Stimulated activated CD4-positive, alpha-beta T cell treated with anti-CD3 and anti-CD28 coated beads, TNF-alpha, amount 100 ng/mL, for 24 hours (primary cell): ENCODE data around the gene MRPS6.

Source experiments
- DNase-seq, 3 experiments: peaks; one replicate each; pipeline ENCODE4 v3.0.0-alpha.2; 2020; ENCODE audit warnings: low read depth in 3 of 3

Gene MRPS6

GRCh38 chr21:34073032-34073748, at the start of gene MRPS6, which contains the start of gene SLC5A3:
MRPS6 (plus strand) TSS chr21:34073578; CDS start chr21:34073701, 123 bp downstream.
SLC5A3 (plus strand) TSS chr21:34073578; CDS start chr21:34095199, 21,621 bp downstream.
- DNase-seq, result peak; percentile 52 to 76 (median 53)

- no peak for DNase-seq
Measured at GRCh38 chr21:34023691-34024373, 49.5 kb upstream of the MRPS6 start.

GRCh38 chr21:34024374-34024693, 49.0 kb upstream of the MRPS6 start:
- DNase-seq, result no peak

DNA sequence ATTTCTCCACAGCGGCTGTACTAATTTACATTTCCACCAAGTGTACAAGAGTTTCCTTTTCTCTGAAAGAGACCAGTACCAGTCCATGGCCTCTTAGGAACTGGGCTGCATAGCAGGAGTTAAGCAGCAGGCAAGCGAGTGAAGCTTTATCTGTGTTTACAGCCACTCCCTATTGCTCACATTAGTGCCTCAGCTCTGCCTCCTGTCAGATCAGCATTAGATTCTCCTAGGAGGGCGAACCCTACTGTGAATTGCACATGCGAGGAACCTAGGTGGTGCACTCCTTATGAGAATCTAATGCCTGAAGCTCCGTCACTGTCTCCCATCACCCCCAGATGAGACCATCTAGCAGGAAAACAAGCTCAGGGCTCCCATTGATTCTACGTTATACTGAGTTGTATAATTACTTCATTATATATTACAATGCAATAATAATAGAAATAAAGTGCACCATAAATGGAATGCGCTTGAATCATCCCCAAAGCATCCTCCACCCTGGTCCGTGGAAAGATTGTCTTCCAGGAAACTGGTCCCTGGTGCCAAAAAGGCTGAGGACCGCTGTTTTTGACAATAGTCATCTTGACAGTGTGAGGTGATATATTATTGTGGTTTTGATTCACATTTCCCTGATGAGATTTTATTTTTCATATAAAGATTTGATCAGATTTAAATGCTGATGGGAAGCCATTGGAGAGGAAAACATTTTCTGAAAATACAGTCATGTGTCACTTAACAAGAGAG, 45.5 kb upstream of the MRPS6 start:
- no peak for DNase-seq

DNA sequence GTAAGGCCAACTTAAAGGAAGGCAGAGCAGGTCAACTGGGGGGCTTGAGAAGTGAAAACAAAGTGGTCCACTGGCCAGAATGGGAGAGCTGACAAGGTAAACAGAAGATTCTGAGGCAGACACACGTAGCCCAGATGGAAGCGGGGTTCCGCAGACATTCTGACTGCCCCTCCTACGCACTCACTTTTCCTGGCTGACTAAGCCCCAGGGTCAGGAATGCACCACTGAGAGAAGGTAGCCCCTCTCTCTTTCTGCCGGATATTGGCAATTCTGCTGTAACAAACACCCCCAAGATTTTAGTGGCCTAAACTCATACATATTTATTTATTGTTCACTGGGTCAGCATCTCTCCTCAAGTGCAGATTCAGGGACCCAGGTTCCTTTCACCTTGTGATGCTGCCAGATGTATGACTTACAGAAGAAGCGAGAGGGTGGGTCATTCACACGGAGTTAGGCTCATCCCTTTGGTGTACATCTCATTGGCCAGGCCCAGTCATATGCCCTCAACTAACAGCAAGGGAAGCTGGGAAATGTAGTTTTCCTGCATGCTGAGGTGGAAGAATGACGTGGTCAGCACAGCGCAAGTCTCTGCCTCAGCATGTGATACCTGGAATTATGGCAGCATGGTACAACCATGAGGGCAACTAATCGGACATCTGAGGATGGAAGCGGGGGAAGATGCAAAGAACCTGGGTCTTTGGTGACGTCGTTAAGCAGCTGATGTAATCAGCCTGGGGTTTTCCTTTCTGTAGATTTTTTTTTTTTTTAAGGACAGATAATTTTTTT, 43.4 kb upstream of the MRPS6 start:
- DNase-seq, result peak; percentile 17 to 34 (median 26)

- DNase-seq, result no peak
Measured at GRCh38 chr21:34031835-34032370, 41.5 kb upstream of the MRPS6 start.

- no peak for DNase-seq
Measured at GRCh38 chr21:34034369-34035014, 38.9 kb upstream of the MRPS6 start.

DNA sequence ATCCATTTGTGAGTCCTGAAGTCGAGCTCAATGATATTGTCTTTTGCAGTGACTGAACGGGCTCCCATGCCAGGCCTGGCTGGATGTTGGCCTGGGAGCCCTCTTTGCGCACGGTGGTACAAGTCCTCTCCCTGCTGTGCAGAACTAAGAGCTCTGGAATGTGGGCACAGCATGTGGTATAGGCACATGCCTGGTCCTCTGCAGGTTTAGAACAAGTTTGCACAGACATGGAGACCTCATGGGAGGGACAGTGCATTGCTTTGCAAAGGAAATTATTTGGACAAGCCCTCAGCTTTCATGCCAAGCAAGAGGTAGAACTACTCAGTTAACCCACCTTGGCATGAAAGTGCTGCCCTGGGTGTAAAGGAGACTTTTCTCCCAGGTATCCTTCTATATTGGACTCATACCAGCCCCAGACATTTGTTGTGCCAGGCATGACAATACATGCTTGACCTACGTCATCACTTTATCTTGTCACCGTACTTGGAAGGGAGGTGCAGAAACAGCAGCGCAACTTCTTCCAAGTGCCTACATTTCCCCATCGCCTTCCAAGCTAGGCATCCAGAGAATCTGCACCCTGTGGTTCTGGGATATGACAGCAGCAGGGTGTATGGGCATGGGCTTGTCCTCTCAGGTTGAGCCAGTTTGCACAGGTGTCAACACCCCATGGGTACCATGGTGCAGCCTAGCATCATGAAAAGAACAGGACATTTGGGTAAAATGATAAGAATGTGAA, 37.6 kb upstream of the MRPS6 start:
- DNase-seq, result no peak

DNA sequence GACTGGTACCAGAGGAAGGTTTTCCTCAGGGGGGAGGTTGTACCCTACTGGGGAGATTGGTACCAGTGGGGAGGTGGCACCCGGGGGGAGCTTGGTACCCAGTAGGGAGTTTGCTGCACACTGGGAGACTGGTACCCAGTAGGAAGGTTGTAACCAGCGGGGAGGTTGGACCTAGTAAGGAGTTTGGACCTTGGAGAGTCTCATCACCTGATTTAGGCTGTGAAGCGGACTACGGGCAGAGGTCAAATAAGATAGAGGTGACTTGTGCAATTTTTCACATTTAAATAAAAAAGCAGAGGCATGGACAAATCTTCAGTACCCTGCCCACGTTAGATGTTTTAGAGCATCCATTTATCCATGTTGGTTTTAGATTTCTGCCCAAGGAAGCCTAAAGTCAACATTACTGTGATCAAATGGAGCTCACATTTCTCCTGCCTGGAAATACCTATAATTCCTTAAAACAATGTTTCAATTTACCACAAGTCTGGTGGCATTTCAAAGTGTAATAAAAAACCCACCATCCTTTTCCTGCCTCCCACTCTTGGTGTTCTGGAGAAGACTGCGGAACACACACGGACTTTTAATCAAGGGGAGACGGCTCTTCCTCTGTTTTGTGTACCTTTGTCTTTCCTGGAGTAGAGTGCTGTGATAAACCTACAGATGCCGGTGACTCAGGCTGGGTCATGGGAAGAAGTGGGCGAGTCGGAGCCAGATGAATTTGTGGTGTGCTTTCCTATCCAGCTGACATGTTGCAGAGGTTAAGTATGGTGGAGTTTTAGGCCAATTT, 36.2 kb upstream of the MRPS6 start:
- DNase-seq, result no peak

GRCh38 chr21:34039678-34040382, 33.5 kb upstream of the MRPS6 start:
- no peak for DNase-seq

GRCh38 chr21:34042735-34043134, 30.6 kb upstream of the MRPS6 start:
- no peak for DNase-seq

DNA sequence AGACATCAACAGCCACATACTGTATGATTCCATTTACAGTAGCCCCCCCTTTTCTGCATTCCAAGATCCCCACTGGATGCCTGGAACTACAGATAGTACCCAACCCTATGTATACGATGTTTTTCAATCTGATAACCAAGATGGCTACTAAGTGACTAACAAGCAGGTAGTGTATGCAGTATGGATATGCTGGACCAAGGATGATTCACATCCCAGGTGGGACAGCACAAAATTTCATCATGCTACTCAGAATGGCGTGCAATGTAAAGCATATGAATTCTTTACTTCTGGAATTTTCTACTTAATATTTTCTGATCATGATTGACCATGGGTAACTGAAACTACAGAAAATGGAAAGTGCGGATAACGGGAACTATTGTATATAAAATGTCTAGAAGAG, 30.0 kb upstream of the MRPS6 start:
- no peak for DNase-seq

DNA sequence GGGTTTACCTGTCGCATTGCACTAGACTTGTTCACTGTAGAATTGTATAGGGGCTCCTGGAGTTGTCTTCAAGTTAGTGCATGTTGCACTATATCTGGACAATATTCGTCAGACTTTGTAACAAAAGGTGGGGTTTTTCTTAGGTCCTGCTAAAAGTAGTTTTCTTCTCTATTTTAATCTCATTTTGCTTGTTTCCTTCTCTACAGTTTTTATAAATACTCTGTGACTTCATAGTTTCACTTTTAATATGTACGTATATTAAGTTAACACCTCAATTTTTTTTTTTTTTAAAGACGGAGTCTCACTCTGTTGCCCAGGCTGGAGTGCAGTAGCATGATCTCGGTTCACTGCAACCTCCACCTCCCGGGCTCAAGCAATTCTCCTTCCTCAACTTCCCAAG, 26.5 kb upstream of the MRPS6 start:
- no peak for DNase-seq

GRCh38 chr21:34047835-34048234, 25.5 kb upstream of the MRPS6 start:
- DNase-seq, result no peak

GRCh38 chr21:34052171-34052570, 21.2 kb upstream of the MRPS6 start:
- DNase-seq, result no peak

DNA sequence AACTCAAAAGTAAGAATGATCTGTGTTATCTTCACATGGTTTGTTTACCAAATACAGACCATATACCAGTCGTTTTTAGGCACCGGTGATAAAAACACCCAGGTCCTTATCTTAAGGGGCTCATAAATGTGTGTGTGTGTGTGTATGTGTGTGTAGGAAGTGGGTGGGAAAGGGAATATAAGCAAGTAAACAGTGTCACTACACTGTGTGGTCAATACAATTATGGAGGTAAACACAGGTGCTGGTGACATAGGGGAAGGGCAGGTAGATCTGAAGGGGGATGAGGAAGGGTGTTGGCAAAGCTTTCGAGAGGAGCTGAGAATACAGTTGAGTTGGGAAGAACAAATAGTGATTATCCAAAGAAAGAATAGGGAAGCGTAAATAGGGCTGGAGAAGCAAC, 19.1 kb upstream of the MRPS6 start:
- DNase-seq, result no peak

DNA sequence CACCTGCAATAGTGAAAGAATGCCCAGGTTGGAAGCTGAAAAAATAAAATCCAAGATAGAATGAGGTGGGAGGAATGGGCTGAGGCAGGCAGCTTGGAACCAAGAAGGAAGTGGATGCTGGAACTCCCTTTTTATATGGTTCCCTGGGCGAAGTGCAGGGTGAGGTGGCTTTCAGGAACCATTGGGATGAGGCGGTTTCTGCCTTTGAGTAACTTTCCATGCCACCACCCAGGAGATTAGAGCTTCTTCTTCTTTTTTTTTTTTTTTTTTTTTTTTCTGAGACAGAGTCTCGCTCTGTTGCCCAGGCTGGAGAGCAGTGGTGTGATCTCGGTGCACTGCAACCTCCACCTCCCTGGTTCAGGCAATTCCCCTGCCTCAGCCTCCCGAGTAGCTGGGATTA, 17.8 kb upstream of the MRPS6 start:
- no peak for DNase-seq

GRCh38 chr21:34061983-34062382, 11.4 kb upstream of the MRPS6 start:
- no peak for DNase-seq

DNA sequence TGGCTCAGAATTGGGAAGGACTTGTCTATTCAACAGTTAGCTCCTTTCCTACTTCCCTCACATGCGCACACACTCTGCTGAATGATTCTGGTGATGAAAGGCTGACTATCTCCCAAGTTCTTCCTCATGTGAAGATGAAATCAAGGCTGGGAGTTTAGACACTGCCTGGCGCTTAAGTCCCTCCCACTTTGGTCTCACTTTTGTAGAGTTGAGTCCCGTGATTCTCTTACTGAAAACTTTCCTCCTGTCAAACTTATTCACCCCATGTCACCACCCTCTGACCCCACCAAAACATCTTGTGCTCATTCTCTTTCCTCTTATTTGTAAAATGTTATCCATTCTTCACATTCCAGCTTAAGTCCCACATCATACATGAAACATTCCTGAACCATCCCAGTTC, 8.4 kb upstream of the MRPS6 start:
- DNase-seq, result no peak
